Kidney (tissue), 14 donors: ENCODE measurements around the gene CHMP6. TPM values are rescaled to one million over a fixed set of nuclear protein-coding genes. Genes with fewer than 3 reads are reported as not detected.

Experiments
- DNase-seq, 5 donors: peaks; one replicate each; pipeline ENCODE4 v3.0.0-alpha.2; 2013 to 2020
- FAIRE-seq: peaks from 2 replicates; lab custom pipeline; 2012; peaks lifted over from hg19 to GRCh38; lab: Jason Lieb, UNC
- H3K27ac ChIP-seq, 2 donors: one replicate each; pipeline ENCODE4 v1.7.0; 2013; ENCODE audit warnings: low read depth in 2 of 2, low read length in 2 of 2, inconsistent platforms in 1 of 2
- H3K27me3 ChIP-seq: one replicate; pipeline ENCODE4 v1.7.1; 2013; ENCODE audit warnings: low read length, inconsistent platforms; ENCODE audit not compliant: control insufficient read depth, insufficient read depth
- H3K36me3 ChIP-seq, 3 donors: one replicate each; pipeline versions ENCODE4 v1.7.0 to v1.7.1; 2013; ENCODE audit warnings: low read length in 3 of 3, control low read depth in 1 of 3, inconsistent platforms in 1 of 3; ENCODE audit not compliant: insufficient read depth in 3 of 3, control insufficient read depth in 2 of 3
- H3K4me1 ChIP-seq, 3 donors: one replicate each; pipeline versions ENCODE4 v1.7.0 to v1.7.1; 2013; ENCODE audit warnings: low read length in 3 of 3, inconsistent platforms in 1 of 3, low read depth in 1 of 3; ENCODE audit not compliant: control insufficient read depth in 2 of 3, insufficient read depth in 2 of 3
- H3K4me3 ChIP-seq, 3 donors: one replicate each; pipeline versions ENCODE4 v1.7.0 to v1.8.1; 2013; ENCODE audit warnings: low read length in 3 of 3, control low read depth in 1 of 3, inconsistent platforms in 1 of 3
- H3K9ac ChIP-seq, 3 donors: one replicate each; pipeline versions ENCODE4 v1.7.0 to v1.7.1; 2013; ENCODE audit warnings: low read length in 3 of 3, control low read depth in 1 of 3, inconsistent platforms in 1 of 3
- H3K9me3 ChIP-seq, 3 donors: one replicate each; pipeline versions ENCODE4 v1.7.0 to v1.7.1; 2013; ENCODE audit warnings: low read length in 3 of 3, control low read depth in 1 of 3, inconsistent platforms in 1 of 3; ENCODE audit not compliant: control insufficient read depth in 2 of 3, insufficient read depth in 1 of 3
- intact Hi-C: fragments of 100-400 bp; cut with DNase I; formaldehyde crosslinking; loops from one replicate; pipeline ENCODE4 v1.11.1; 2022
- polyA plus RNA-seq: library from polyadenylated mRNA; stranded (reverse); fragments of 350-450 nt; fragmentation: Illumina TruSeq; extraction: RNeasy Lipid Tissue Mini Kit (QIAGEN cat#74804); gene quantifications from one replicate; pipeline ENCODE4 v1.2.3, GENCODE V29; 2014; ENCODE audit warnings: low read depth, low replicate concordance; ENCODE audit not compliant: insufficient read depth
- total RNA-seq: library from RNA; stranded (reverse); fragmentation: NEBNext Ultra II Directional; extraction: Animal tissue kit (Norgen Biotek cat#: 25700); gene quantifications from one replicate; pipeline ENCODE4 v1.2.1, GENCODE V29; 2021
- TF ChIP-seq, protein P1 (sequence below): IDR thresholded peaks from 3 replicates; pipeline ENCODE4 v1.5.1; 2012; ENCODE audit warnings: mild to moderate bottlenecking, moderate library complexity, borderline replicate concordance; ENCODE audit not compliant: insufficient read depth; ENCODE audit errors: extremely low read depth
- donor health status: control.
- donor health status: control.
- donor health status: control.
- donor health status: control.
- donor health status: control.
- donor health status: DM: yes; HTN: yes; CAD: no.
- donor health status: Normal renal cell carcinoma (clear cell type).

CHMP6 gene
- total and polyA plus RNA-seq, 2 donors from 2014 or later: 28.0 to 34.1 TPM

DNA sequence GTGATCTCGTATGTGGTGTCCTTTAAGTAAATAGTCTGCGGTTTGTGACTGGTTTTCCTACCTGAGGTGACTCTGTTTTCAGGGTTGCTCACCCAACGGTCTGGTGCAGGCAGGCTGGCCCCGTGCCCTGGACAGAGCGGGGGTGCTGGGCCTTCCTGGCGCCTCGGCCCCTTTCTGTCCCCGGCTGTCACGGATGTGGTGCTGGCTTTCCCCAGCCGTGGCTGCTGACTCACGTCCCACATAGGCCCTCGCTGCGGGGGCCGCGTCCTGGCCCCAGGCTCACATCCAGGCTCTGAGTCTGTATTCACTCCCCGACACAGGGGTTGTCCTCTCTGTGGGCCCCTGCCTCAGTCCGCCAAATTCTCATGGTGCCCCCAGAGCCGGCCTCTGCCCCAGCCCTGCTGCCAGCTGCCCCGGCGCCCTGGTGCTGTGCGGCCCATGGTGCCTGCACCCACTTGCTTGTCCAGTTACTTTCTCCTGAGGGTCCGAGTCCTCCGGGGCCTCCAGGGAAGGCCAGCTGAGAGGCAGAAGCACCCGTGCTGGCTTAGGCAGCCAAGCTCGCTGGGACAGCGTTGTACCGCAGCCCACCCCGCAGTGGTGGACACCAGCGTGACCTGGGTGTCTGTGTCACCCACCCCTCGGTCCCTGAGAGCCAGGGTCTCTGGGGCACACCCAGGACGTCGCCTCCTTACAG lies 5.9 kb downstream of the CHMP6 start:
- Histone ChIP-seq H3K36me3 (peaks cover 0 to 24% (median 7%) of the 10 kb centered on the region in 3 donors), H3K27ac (no peak overlapping the region), H3K27me3 (no peaks in the 10 kb centered on the region), H3K4me3 (no peak overlapping the region), H3K4me1 (peaks cover 0 to 19% (median 4%) of the 10 kb centered on the region in 3 donors), H3K9ac (no peak overlapping the region), H3K9me3 (no peaks in the 10 kb centered on the region)
- TF ChIP-seq, protein P1, sequence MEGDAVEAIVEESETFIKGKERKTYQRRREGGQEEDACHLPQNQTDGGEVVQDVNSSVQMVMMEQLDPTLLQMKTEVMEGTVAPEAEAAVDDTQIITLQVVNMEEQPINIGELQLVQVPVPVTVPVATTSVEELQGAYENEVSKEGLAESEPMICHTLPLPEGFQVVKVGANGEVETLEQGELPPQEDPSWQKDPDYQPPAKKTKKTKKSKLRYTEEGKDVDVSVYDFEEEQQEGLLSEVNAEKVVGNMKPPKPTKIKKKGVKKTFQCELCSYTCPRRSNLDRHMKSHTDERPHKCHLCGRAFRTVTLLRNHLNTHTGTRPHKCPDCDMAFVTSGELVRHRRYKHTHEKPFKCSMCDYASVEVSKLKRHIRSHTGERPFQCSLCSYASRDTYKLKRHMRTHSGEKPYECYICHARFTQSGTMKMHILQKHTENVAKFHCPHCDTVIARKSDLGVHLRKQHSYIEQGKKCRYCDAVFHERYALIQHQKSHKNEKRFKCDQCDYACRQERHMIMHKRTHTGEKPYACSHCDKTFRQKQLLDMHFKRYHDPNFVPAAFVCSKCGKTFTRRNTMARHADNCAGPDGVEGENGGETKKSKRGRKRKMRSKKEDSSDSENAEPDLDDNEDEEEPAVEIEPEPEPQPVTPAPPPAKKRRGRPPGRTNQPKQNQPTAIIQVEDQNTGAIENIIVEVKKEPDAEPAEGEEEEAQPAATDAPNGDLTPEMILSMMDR: no peak
- DNase-seq: peak in 1 of 5 donors; percentile 73
- FAIRE-seq: no peak
- intact Hi-C loops: no loop called here

DNA sequence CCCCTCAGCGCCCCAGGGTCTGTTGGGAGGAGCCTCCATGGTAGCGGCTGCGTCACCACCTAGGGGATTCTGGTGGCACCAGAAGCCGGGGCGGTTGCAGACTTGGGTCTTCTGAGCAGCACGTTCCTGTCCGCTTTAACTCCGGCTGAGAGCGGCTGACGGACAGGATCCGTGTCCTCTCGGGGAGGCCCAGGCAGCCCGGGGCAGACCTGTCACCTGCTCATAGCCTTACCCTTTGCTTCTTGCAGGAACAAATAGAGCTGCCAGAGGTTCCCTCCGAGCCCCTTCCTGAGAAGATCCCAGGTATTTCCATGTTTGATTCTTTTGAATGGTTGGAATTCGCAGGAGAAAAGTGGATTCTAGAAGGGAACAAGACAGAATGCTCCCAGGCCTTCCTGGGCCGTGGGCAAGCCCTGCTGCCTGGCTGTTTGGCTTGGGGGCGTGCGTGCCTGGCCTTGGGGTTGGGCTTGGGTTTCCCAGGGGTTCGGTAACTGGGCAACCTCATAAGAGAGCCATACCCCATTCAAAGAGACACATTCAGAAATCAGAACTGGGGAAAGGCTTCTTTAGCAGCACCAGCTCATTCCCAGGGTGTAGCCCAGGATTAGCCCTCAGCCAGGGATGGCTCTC lies 6.6 kb downstream of the CHMP6 start:
- peak in 1 of 5 donors; percentile 64 for DNase-seq
- no peak for FAIRE-seq
- H3K27ac ChIP-seq: no peak overlapping the region
- no peak overlapping the region for H3K4me3 ChIP-seq
- no peaks in the 10 kb centered on the region for H3K9me3 ChIP-seq
- no peak overlapping the region for H3K9ac ChIP-seq
- H3K27me3 ChIP-seq: peaks cover under 1% of the 10 kb centered on the region
- intact Hi-C loops: no loop called here
- peaks cover 0 to 24% (median 7%) of the 10 kb centered on the region in 3 donors for H3K36me3 ChIP-seq
- H3K4me1 ChIP-seq: peaks cover 0 to 12% (median 4%) of the 10 kb centered on the region in 3 donors
- TF ChIP-seq, protein P1: no peak

DNA sequence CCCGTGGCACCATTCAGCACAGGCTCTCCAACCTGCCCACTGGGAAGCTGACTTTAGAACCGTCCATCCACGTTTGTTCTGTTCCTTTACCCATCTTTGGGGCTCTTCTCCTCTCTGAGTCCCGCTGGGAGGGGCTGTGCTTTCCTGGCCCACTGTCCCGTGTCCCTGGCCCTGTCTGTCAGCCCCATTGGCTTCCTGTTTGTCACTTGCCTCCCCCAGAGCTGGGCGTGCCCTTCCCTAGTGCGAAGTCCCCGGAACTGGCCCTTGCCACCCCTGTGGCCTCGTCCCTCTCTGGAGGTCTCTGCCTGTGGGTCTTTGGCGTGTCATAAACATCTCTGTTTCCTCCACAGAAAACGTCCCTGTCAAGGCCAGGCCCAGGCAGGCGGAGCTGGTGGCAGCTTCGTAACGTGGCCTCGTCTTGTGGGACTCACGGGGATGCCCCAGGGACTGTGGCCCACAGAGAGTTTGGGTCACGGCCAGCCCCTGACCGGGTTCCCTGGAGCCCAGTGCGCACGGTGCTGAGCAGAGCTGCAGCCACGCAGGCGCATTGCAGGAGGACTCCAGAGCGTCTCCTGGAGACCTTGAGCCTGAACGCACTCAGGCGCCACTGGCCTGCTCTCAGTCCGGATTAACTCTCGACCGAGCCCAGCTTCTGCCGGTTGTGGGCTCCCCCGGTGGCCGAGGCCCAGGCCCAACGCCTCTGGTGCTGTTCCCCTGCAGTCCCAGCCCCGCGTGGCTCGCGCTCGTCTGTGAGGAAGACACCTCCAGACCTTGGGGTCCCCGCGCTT lies 7.3 kb downstream of the CHMP6 start:
- no peak for FAIRE-seq

More for the DNA sequence above, 7.3 kb downstream of the CHMP6 start:
- intact Hi-C loops: no loop called here
- Histone ChIP-seq H3K9ac (no peak overlapping the region), H3K4me1 (peaks cover 0 to 8% (median 4%) of the 10 kb centered on the region in 3 donors), H3K36me3 (peaks cover 0 to 24% (median 7%) of the 10 kb centered on the region in 3 donors), H3K27ac (no peak overlapping the region), H3K4me3 (no peak overlapping the region), H3K27me3 (peaks cover 5% of the 10 kb centered on the region), H3K9me3 (no peaks in the 10 kb centered on the region)
- peak in 1 of 5 donors; percentile 65 for DNase-seq
- TF ChIP-seq, protein P1: no peak
